ENCODE measurements around the gene SLC25A6.
"Not testable (repeated sequence)": the region's sequence is repeated elsewhere in the genome, so short reads cannot be mapped to it uniquely, and the experiment has no call there.

Gene SLC25A6

DNA sequence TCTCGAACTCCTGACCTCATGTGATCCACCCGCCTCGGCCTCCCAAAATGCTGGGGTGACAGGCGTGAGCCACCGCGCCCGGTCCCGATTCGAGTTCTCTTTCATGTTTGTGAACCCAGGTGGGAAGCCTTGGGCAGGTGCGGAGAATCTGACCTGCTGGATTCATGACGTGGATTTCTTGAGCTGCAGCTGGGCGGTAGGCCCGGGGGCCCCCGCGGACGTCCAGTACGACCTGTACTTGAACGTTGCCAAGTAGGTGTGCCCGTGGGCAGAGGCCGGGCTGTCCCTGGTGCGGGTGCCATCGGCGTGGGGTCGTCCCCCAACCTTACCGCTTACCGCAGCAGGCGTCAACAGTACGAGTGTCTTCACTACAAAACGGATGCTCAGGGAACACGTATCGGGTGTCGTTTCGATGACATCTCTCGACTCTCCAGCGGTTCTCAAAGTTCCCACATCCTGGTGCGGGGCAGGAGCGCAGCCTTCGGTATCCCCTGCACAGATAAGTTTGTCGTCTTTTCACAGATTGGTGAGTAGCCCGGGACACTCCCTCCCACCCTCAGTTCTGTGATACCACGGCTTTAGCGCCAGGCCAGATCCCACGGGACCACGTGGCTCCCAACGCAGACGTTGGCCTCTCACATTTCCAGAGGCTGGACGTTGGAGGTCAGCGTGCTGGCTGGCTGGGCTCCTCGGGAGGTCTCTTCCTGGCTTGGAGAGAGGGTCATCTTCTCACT lies 39.8 kb downstream of the SLC25A6 start:
- DNase-seq: no peak

DNA sequence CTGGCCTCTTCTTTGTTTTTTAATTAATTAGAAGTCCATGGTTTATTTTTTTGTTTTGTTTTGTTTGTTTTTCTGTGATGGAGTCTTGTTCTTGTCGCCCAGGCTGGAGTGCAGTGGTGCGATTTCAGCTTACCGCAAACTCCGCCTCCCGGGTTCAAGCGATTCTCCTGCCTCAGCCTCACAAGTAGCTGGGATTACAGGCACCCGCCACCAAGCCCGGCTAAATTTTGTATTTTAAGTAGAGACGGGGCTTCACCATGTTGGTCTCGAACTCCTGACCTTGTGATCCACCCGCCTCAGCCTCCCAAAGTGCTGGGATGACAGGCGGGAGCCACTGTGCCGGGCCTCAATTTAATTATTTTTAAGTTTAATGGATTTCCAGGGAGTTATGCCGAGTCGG lies 42.3 kb downstream of the SLC25A6 start:
- not testable (repeated sequence) for DNase-seq

DNA sequence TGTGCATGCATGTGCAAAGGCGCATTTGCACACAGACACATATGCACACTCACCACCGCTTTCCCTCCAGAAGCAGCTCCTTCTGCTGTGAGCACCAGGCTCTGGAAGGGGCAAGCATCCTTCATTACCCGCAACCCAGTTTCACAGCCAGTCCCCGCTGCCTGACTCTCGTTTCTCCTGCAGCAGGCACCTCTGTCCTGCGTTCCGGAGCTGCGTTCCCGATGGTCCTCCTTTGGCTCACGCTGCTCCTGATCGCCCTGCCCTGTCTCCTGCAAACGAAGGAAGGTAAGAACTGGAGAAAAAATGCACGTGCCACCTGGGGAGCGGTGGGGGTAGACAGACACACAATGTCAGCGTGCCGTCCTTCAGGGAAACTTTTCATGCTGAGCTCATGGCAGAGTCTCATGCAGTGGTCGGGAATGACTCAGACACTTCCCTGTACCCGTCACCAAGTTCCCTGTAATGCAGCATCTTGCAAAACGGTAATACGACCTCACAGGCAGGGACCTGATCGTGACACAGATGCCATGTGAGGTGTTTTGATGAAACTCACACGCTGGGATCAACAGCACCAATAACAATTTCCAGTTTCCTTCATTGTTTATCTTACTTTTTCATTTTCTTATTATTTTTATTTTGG lies 50.2 kb downstream of the SLC25A6 start:
- no peak for DNase-seq

DNA sequence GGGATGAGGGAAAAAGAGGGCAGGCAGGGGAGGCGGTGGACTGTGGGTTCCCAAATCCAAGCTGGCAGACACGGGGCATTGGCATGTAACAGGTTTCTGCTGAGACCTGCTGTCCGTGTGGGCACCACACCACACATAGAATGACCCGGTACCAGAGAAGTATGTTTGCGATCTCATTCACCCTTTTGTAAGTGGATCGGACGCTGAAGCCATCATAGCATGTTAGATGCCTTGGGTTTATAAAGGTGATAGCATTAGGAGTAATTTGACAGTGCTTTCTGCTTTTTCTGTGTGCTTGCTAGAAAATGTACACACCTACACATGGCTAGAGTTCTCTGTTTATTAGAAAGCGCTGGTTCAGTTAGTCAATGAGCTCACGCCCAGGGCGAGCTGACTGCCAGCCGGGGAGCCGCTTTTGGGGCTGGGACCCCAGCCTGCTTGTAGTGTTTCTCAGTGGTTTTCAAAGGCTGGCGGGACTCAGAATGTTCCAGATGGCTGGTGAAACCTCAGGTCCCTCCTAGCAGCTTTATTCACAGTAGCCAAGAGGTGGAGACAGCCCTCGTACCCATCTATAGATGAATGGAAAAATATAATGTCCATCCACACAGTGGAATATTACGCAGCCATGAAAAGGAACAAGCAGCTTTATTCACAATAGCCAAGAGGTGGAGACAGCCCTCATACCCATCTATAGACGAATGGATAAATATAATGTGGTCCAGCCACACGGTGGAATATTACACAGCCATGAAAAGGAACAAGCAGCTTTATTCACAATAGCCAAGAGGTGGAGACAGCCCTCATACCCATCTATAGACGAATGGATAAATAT lies 54.7 kb downstream of the SLC25A6 start:
- DNase-seq: no peak

DNA sequence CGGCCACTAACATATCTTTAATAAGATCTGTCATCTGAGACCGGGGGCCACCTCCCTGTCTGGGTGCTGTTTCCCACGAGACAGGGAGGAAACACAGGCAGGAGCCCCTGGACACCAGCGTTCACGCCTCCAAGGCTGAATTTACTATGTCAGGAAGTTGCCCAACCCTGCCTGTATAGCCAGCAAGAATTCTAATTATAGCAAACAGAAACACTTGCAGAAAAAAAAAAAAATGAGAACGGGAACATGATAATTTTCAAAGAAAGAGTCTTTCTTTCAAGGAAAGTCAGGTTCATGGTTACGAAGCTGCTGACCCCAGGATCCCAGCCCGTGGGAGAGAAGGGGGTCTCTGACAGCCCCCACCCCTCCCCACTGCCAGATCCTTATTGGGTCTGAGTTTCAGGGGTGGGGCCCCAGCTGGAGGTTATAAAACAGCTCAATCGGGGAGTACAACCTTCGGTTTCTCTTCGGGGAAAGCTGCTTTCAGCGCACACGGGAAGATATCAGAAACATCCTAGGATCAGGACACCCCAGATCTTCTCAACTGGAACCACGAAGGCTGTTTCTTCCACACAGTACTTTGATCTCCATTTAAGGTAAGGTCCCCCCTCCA lies 55.5 kb downstream of the SLC25A6 start, which contains the start of gene IL3RA:
TSS of gene IL3RA (plus strand) at position 455 of the 613 bp plus-strand sequence. CDS start 4,981 bp downstream, outside the sequence.
- no peak for DNase-seq
